Activated CD8-positive, alpha-beta memory T cell treated with anti-CD3 and anti-CD28 coated beads for 4 hours (primary cell): ENCODE data around the gene ARMS2.

Experiments
- DNase-seq, 2 donors: peaks; one replicate each; pipeline ENCODE4 v3.0.0-alpha.2; 2020; ENCODE audit warnings: low read depth in 2 of 2

ARMS2 gene

DNA sequence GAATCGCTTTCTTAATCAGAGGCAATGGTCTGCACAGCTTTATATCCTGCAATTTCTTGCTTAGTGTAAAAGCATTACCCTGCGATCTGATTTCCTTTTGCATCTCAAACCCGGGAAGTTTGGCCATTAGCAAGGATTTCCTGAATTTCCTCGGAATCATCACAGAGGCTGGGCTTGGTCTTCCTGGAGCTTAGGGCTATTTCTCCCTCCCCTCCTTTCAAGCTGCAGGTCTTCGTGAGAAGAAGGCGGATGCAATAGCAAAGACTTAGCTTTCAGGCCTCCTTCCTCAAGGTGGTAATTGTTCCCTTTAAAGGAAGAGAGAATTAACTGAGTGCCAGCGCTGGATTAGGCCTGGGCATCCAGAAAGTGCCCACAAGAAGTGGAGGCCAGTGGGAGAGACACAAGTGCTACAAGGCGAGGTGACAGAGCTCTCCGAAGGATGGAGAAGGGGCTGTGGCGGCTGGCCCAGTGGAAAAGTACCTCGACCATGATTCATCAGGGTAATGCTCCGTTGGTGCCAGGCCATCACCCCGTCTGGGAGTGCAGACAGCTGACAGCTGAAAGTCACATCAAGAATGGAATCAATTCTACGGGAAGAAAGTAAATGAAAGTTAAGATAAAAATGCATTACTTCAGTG is 4.0 kb upstream of the ARMS2 start:
- no peak for DNase-seq

DNA sequence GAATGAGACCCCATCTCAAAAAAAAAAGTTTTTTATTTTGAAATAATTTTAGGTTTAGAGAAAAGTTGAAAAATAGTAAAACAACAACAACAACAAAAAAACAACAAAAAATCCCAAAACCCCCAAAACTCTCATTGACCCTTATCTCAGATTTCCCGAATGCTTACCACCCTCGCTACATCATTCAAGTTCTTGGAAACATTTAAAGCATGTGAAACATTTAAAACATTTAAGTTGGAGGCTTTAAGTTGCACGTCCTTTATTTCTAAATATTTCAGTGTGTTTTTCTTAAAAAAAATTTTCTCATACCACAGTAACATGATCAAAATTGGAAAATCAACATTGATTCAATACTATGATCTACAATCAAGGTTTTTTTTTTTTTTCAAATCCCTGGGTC is 382 bp upstream of the ARMS2 start:
- DNase-seq = no peak

DNA sequence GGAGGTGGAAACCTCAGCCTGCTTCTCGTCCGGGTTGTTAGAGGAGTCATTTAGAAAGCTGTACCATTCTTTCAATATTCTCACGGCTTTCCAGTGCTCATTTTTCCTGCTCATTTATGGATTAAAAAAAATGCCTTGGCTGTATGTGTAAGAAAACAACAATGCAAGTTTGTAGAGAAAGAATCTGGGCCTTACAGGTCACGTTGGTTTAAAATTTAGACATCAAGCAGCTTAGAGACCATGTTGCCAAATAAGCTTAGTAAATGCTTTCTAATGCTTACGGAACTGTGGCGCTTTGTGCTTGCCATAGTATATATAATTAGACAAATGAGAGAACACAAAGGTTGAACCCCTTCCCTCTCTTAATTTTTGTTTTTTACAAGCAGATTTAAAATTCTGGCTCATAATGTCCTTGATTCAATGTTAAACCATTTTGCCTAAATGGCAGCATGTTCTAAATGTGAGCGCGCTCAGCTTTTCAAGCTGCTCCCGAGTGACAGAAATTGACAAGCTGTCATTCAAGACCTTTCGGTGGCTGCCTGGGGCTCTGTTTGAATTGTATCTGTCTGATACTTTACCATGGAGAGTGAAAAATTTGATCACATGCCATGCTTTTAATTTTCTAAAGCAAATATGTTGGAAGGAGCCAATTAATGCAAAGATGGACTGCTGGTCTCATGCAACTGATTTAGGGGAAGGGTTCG is 1.1 kb downstream of the ARMS2 start:
- no peak for DNase-seq

DNA sequence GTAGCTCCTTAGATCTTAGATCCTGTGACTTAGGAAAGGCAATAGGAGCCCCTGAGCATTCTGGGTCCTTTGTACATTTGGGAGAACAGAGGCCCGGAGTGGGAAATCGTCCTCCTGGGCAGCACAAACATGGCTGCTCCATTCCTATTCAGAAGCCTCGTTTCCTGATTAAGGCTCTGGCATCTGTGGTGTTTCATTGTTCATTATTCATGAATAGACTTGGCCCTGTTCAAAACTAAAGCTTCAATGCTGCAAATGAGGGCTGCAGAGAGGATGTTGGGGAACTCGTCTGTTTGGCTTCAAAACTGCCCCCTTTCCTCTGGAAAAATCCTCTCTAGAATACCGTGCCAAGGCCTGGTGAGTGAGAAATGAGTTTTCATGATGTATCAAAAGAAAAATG is 3.5 kb downstream of the ARMS2 start:
- no peak for DNase-seq

DNA sequence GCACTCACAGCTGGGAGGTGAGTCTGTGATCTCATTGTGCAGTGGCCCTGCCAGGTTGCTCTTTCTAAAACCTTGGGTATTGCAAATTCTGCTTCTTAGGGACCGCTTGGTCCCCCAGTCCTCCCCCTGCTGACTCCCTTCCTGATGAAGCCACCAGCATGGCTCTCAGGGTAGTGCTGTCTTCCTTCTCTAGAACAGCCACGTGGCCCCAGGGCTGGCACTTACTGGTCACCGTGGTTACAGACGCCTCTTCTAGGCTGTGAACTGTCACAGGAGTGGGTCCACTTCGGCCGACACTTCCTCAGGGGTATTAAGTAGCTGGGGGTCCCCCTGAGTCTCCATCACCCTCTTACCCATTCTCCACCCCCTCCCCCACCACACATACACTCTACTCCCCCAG is 4.2 kb downstream of the ARMS2 start:
- DNase-seq = no peak

DNA sequence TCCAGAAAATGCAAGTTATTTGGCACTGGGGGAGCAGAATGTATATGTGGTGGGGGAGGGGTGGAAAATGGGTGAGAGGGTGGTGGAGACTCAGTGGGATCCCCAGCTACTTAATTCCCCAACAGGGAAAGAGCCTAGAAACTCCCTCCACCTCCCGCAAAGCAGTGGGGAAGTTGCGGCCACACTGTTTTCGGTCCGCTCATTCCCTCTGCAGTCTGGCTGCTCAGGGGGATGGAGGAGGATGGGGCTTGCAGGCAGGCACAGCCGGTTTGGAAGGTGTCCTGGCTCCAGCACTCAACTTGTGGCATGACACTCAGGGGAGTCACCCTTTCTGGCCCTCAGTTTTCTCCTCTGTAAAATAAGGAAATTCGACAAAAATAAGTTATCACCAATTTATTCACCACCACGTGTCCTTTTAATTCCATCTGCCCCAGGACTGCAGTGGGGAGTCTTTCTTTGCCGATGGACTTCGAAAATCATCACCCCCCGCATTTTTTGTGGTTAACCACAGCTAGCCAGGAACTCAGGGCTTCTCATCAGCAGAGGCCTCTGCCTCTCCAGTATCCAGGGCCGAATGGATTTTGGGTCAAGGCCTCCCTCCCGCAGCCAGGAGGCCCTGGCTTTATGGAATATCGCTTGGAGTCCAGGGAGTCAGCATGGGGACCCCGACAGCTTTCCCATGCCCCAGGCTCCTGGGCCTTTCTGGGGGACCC is 5.3 kb downstream of the ARMS2 start:
- DNase-seq = no peak

DNA sequence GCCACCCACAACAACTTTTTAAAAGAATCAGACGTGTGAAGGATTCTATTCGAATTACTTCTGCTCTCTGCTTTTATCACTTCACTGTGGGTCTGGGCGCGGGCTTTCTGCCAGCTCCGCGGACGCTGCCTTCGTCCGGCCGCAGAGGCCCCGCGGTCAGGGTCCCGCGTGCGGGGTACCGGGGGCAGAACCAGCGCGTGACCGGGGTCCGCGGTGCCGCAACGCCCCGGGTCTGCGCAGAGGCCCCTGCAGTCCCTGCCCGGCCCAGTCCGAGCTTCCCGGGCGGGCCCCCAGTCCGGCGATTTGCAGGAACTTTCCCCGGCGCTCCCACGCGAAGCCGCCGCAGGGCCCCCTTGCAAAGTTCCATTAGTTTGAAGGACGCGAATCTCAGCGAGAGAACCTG is 6.4 kb downstream of the ARMS2 start:
- no peak for DNase-seq

DNA sequence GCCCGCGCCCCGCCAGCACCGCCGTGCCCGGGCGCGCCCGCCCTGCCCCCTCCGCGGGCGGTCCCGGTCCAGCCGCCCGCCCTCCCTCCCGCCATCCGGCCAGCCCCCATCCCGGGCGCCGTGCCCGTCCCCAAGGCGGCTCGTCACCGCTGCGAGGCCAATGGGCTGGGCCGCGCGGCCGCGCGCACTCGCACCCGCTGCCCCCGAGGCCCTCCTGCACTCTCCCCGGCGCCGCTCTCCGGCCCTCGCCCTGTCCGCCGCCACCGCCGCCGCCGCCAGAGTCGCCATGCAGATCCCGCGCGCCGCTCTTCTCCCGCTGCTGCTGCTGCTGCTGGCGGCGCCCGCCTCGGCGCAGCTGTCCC is 6.9 kb downstream of the ARMS2 start, which contains the start of gene HTRA1:
HTRA1 (plus strand) TSS at position 187 of the 362 bp plus-strand sequence; CDS start at position 287, 100 bp downstream.
- DNase-seq = no peak

DNA sequence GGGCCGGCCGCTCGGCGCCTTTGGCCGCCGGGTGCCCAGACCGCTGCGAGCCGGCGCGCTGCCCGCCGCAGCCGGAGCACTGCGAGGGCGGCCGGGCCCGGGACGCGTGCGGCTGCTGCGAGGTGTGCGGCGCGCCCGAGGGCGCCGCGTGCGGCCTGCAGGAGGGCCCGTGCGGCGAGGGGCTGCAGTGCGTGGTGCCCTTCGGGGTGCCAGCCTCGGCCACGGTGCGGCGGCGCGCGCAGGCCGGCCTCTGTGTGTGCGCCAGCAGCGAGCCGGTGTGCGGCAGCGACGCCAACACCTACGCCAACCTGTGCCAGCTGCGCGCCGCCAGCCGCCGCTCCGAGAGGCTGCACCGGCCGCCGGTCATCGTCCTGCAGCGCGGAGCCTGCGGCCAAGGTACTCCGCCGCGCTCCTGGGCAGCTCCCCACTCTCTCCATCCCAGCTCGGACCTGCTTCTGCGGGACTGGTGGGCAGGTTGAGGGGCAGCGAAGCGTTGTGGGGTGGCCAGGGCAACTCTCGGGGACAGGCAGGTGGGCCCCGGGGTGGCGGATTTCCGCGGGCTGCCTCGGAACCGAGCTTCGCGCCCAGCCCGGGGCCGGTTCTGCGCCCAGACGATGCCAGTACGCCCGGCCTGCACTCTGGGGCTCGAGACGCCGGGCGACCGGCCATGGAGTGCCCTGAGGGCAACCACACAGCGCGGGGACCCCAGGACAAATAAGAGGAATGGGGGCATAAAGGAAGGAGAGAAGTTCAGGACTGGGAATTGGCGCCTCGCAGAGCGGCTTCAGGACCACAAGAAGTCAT is 7.5 kb downstream of the ARMS2 start:
- DNase-seq = no peak

DNA sequence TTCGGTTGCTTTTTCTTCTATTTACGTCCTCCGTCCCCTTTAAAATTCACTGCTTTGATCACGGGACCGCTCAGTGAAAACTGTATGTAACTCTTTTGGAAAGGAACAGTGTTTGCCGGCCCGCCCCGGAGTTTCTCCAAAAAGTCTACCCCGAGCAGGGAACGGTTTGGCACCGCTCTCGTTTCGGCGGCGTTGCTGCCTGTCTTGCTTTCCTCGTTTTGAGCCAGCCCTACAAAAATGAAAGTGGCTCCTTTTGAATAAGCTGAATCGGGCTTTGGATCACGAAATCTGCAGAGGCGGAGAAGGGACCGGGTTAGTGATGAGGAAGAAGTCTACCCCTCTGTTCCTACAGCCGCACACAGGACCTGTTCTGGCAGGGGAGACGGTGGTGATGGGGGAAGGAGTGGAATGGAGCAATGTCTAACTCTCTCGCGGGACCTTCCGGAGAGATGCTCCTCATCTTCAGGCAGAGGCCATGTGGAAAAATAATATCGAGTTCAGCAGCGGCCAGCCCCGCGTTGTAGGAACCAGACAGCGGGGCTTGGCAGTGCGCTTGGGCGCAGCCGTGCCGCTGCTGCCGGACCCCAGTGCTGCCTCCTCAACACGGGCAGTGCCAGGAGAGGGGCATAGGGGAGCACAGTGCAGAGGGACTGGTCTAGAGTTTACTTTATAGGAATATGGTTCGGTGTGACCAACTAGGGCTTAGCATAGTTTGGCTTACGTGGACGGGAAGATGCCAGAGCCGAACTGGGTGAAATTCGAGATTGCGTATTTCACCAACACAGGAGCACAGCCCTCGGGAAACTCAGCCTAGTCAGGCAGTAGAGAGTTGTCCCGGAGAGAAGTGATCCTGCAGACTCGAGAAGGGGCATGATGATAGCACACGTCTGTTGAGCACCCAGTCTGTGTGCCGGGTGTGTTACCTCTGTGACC is 8.3 kb downstream of the ARMS2 start:
- no peak for DNase-seq

DNA sequence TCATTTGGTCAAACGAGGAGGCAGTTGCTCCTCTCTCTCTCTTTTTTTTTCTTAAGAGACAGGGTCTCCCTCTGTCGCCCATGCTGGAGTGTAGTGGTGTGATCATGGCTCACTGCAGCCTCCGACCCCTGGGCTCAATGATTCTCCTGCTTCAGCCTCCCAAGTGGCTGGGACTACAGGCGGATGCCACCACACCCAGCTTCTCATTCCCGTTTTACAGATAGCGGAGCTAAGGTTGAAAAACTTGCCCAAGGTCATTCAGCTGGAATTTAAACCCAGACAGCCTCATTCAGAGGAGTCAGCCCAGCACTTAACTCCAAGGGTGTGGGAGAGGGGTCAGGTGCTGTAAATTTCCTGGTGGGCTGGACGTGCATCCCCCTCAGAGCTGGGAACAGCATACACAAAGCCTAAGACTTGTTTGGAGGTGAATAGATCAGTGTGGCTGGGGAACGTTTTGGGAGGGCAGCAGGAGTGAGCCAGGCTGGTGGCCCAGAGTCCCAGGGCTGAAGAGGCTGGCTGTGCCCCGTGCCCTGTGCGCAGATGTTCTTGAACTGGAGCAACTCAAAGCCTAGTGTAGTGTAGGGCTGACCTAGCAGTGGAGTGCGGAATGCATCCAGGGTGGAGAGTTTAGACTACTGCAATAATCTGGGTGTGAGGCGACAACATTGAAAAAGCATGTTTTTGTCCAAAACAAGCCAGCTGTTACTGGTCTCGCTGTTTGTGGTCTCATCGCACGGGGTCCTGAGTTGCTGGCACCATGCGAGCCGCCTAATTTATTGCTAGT is 9.2 kb downstream of the ARMS2 start:
- DNase-seq = no peak

DNA sequence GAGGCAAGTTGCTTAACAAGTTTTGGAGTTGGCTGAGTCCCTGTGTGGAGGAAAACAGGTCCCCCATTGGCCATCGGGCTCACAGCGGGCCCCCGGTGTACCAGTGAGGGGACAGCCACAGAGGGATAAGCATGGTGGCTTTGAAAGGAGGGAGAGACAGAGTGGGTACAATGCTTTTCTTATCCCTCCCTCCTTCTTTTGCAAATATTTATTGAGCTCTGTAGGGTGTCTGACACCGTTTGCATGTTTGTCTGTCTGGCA is 9.7 kb downstream of the ARMS2 start:
- DNase-seq = no peak

DNA sequence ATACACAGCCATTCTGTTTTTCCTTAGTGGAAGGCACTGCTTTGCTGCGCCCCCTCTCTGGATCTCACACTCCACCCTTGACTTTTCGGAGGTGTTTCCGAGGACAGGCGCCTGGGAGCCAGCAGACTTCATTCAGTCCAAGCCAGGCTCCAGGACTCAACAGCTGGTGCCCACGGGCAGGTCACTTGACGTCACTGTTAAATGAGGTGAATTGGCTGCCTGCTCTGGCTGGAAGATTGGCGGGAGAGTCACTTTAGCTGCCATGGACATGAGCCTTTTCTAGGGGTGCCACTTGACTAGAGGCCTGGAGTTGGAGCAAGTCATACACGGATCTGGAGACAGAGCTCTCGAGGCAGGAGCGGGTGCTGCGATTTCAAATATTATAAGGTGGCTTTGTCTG is 10.1 kb downstream of the ARMS2 start:
- DNase-seq = no peak

DNA sequence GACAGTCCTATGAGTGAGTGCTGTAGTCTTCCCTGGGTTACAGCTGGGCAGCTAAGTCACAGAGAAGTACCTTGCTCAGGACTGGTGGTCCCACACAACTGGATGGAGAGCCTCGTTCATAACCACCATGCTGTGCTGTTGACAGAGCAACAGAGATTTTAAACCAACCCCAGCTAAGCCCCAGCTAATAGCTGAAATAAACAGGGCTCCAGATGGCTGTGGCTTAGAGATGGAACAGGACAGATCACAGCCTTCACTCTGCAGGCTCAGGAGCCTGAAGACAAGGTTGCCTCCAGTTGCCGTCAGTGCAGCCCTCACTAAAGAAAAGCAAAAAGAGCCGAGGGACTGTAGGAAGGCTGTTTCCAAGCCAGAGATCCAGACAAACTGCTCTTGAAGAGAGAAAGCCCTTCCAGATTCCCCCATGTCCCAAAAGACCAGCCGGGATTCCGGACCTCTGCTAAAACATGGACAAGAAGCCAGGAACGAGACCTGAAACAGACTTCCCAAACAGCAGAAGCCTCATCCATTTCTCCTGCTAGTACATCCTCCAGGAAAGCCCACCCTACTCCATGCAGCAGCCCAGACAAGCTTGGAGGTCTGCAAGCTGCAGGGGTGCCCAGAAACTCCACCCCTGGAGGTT is 11.1 kb downstream of the ARMS2 start:
- no peak for DNase-seq

DNA sequence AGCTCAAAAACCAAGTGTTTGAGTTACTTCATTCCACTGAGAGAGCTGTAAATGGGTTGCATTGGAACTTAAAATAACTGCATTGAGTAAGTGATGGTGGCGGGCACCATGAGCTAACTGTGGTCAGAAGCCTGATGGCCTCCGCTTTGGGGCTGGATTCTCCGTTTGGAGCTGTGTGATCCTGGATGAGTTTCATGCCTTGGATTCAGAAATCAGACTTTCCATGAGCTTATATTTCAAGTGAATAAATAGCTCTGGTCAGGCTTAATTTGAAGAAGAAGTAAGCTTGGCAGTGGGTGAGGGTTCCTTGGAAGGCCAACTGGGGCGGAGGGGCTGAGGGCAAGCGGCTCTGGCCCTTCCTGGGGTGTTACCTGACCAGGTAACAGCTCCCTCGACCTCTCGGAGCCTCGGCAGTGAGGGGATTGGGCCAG is 12.5 kb downstream of the ARMS2 start:
- DNase-seq = no peak

DNA sequence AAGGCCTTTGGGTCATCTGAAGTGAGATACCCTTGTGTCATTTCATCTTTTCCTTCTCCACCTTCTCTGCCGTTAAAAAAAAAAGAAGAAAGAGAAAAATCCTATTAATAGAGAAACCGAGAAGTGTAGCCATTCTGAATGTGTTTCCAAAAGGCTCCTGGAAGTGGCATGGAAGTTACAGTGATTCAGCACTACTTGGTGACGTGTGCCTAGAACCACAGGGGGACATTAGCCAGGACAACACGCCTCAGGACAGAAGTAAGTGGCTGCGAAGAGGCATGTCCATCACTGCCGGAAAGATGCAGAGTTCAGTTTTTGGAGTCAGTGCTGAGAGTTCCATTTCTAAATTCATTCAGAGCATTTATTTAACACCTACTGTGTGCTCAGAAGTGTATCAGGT is 13.2 kb downstream of the ARMS2 start:
- DNase-seq = no peak

DNA sequence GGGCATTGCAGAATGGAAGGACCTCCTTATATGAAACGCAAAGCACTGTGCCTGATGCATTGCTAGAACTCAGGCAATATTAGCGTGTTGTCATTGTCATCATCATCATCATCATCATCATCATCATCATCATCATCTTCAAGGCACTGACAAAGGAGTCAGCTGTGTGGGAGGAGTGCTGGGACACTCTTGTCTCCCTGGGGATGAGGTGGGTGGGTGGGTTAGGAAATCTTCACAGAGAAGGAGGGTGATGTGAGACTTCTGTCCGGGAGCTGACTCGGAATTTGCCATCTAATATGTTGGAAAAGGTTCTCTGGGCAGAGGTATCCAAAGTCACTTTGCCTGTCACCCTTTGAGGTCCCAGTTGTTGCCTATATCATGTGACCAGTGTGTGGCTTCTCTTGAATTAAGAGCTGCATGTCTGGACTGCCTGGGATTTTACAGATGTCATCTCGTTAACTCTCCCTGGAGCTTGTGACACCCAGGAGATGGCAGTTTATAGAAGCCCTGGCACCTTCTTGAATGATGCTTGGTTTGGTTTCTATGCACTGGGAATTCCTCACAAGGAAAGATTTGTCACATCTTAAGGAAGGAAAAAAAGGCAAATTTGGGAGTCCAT is 14.0 kb downstream of the ARMS2 start:
- no peak for DNase-seq

DNA sequence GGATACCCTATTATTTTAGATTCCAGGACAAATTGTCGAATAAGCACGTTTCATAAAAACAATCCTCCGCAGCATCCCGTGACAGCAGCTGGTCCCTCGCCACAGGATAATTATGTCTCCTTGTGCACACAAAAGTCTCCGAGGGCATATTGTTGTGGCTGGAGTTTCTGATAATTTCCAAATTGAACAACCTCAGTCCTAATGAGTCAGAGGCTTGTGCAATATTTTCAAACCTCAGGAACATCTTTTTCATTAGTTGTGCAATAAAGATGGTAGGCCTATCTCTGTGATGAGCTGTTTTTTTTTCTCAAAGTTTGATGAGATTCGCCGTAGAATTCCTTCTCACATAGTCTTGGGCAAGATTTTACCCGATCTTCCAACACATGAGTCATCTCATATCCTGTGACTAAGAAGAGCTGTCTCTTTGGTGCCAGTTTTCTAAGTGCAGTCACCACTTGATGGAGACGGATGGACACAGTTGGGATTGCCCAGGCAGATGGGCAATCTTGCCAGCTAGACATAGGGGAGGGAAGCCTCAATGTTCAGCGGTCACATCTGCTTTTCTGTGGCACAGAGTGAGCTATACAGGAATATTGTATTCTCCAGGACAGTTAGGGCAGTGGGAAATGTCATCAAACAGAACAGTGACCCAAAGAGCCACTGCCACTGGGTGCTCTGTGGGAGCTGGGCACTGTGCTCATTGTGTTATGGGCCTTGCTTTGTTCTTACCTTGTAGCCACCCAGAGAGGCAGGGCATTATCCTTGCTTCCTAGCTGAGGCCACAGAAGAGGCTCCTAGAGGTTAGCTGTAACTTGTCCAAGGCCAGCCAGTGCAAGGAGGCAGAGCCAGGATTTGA is 14.7 kb downstream of the ARMS2 start:
- no peak for DNase-seq

DNA sequence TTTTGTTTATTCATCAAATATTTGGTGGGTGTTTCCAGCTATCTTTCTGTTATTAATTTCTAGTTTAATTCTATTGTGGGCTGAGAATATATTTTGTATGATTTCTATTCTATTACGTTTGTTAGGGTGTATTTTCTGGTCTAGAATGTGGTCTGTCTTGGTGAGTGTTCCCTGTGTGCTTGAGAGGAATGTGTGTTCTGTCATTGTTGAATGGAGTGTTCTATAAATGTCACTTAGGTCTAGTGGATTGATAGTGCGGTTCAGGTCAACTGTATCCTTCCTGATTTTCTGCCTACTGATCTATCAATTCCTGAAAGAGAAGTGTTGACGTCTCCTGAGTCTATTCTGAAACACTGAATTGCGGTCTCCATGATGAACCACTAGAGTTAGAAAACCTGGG is 15.4 kb downstream of the ARMS2 start:
- no peak for DNase-seq
